Stomach (tissue), 9 donors: ENCODE results near the gene KPNB1. TPM values are rescaled to one million over a fixed set of nuclear protein-coding genes. Genes with fewer than 3 reads are reported as not detected.

Experiments
- DNase-seq, 2 donors: peaks; one replicate each; pipeline versions ENCODE4 v3.0.0 to v3.0.0-alpha.2; 2013 to 2019
- H3K27ac ChIP-seq, 5 donors: fragments of 200-600 bp in 4 of 5; sonication (generic) in 4 of 5; one replicate each; pipeline ENCODE4 v1.5.1; 2013 to 2019; ENCODE audit warnings: mild to moderate bottlenecking in 1 of 5, moderate library complexity in 1 of 5
- H3K27me3 ChIP-seq, 3 donors: fragments of 200-600 bp; sonication (generic); one replicate each; pipeline ENCODE4 v1.5.1; 2017 to 2019; ENCODE audit warnings: mixed run types in 1 of 3
- H3K36me3 ChIP-seq, 4 donors: fragments of 200-600 bp; sonication (generic); 1 replicate in 3 of 4; 2 replicates in 1 of 4; pipeline ENCODE4 v1.5.1; 2016 to 2019
- H3K4me1 ChIP-seq, 4 donors: fragments of 200-600 bp; sonication (generic); one replicate each; pipeline ENCODE4 v1.5.1; 2016 to 2019
- H3K4me3 ChIP-seq, 4 donors: fragments of 200-600 bp; sonication (generic) in 3 of 4; one replicate each; pipeline ENCODE4 v1.5.1; 2016 to 2019; ENCODE audit warnings: mild to moderate bottlenecking in 1 of 4
- H3K9me3 ChIP-seq, 4 donors: fragments of 200-600 bp; sonication (generic); one replicate each; pipeline ENCODE4 v1.5.1; 2016 to 2019
- CTCF ChIP-seq, 7 experiments: fragments of 450-650 bp in 4 of 7; fragments of 200-600 bp in 3 of 7; sonication (generic) in 3 of 7; IDR thresholded peaks; one replicate each; pipeline ENCODE4 v1.5.1; 2016 to 2019; ENCODE audit warnings: antibody characterized with exemption in 7 of 7, control low read depth in 2 of 7, mild to moderate bottlenecking in 1 of 7
- EP300 ChIP-seq: sonication (generic); formaldehyde crosslinking; IDR thresholded peaks from one replicate; pipeline ENCODE4 v1.6.1; 2017; ENCODE audit warnings: antibody characterized with exemption
- POLR2A ChIP-seq, 4 donors: fragments of 450-650 bp; IDR thresholded peaks; one replicate each; pipeline ENCODE4 v1.6.1; 2016; ENCODE audit warnings: antibody characterized with exemption in 4 of 4, control low read depth in 2 of 4, mild to moderate bottlenecking in 1 of 4, moderate library complexity in 1 of 4
- POLR2AphosphoS5 ChIP-seq, 3 donors: sonication (generic); formaldehyde crosslinking; IDR thresholded peaks; one replicate each; pipeline ENCODE4 v1.6.1; 2016; ENCODE audit warnings: antibody characterized with exemption in 3 of 3
- WGBS, 5 donors: extraction: QIAGEN DNeasy Blood & Tissue Kit in 3 of 5; methylation state at CpG; one replicate each; pipeline versions ENCODE4 v1.1.5 to v1.1.7; 2013 to 2018; 5-methylcytosine and 5-hydroxymethylcytosine counted together
- intact Hi-C: fragments of 100-400 bp; cut with DNase I; formaldehyde crosslinking; loops from one replicate; pipeline ENCODE4 v1.15.1; 2023; ENCODE audit warnings: low total_unique reads
- polyA plus RNA-seq, 3 donors: library from polyadenylated mRNA; stranded (reverse); fragments of 200-250 nt; gene quantifications; one replicate each; pipeline ENCODE4 v1.2.3, GENCODE V29; 2013
- total RNA-seq, 5 donors: library from RNA; depleted of rRNA; stranded (reverse); fragments of >200 nt; gene quantifications; one replicate each; pipeline versions ENCODE4 v1.1.0 to v1.2.3, GENCODE V29; 2014 to 2016
- donor health status: healthy with polysubstance abuse.
- donor health status: Bipolar disorder and iron deficiency.
- donor health status: healthy.

The KPNB1 gene
- total and polyA plus RNA-seq, 8 donors = 32.5 to 669 (median 155) TPM

- no peak for DNase-seq
- TF ChIP-seq CTCF (IDR thresholded peaks at IDR 0.05) = no peak
- TF ChIP-seq POLR2AphosphoS5 (IDR thresholded peaks at IDR 0.05) = no peak
- Histone ChIP-seq H3K36me3 (peaks cover 0 to 32% (median 23%) of the 10 kb centered on the region in 4 donors), H3K4me3 (no peak overlapping the region), H3K4me1 (peaks cover 7 to 16% (median 15%) of the 10 kb centered on the region in 4 donors), H3K27me3 (no peaks in the 10 kb centered on the region), H3K27ac (no peak overlapping the region), H3K9me3 (no peaks in the 10 kb centered on the region)
- intact Hi-C loops = no loop called here
- WGBS, 5 donors = 94 to 100% (median 100%) methylated on average over 1 of the region's 1 CpG
These were observed 15.7 kb upstream of the KPNB1 start for GRCh38 chr17:47633996-47634395.

GRCh38 chr17:47634870-47635269 lies 14.8 kb upstream of the KPNB1 start:
- WGBS, 5 donors = 93 to 99% (median 97%) methylated on average over 3 of the region's 3 CpGs
- intact Hi-C loops = no loop called here

GRCh38 chr17:47635734-47636133 lies 14.0 kb upstream of the KPNB1 start:
- Histone ChIP-seq H3K36me3 (peaks cover 0 to 32% (median 23%) of the 10 kb centered on the region in 4 donors), H3K9me3 (no peaks in the 10 kb centered on the region), H3K27ac (no peak overlapping the region), H3K4me1 (peaks cover 2 to 8% (median 7%) of the 10 kb centered on the region in 4 donors), H3K4me3 (no peak overlapping the region), H3K27me3 (no peaks in the 10 kb centered on the region)
- no peak for DNase-seq
- TF ChIP-seq POLR2A (IDR thresholded peaks at IDR 0.05) (no peak), POLR2AphosphoS5 (IDR thresholded peaks at IDR 0.05) (no peak), CTCF (IDR thresholded peaks at IDR 0.05) (no peak), EP300 (no peak)
- intact Hi-C loops = no loop called here
- 85 to 93% (median 91%) methylated on average over 3 of the region's 3 CpGs for WGBS, 5 donors

More at GRCh38 chr17:47634870-47635269, 14.8 kb upstream of the KPNB1 start:
- H3K9me3 ChIP-seq = no peaks in the 10 kb centered on the region
- H3K36me3 ChIP-seq = peaks cover 0 to 32% (median 23%) of the 10 kb centered on the region in 4 donors
- H3K4me1 ChIP-seq = peaks cover 7 to 16% (median 14%) of the 10 kb centered on the region in 4 donors
- H3K27ac ChIP-seq = no peak overlapping the region
- no peak for DNase-seq
- TF ChIP-seq POLR2AphosphoS5 (IDR thresholded peaks at IDR 0.05) (no peak), CTCF (IDR thresholded peaks at IDR 0.05) (no peak), POLR2A (IDR thresholded peaks at IDR 0.05) (no peak), EP300 (no peak)
- no peaks in the 10 kb centered on the region for H3K27me3 ChIP-seq
- no peak overlapping the region for H3K4me3 ChIP-seq

- WGBS, 5 donors = 65 to 85% (median 77%) methylated on average over 2 of the region's 2 CpGs
- Histone ChIP-seq H3K4me1 (peaks cover 0 to 1% (median under 1%) of the 10 kb centered on the region in 4 donors), H3K27ac (no peak overlapping the region), H3K27me3 (no peaks in the 10 kb centered on the region), H3K9me3 (no peaks in the 10 kb centered on the region), H3K36me3 (peaks cover 0 to 32% (median 23%) of the 10 kb centered on the region in 4 donors), H3K4me3 (no peak overlapping the region)
- DNase-seq = no peak
- TF ChIP-seq CTCF (IDR thresholded peaks at IDR 0.05) (no peak), POLR2A (IDR thresholded peaks at IDR 0.05) (no peak), EP300 (no peak), POLR2AphosphoS5 (IDR thresholded peaks at IDR 0.05) (no peak)
- intact Hi-C loops = no loop called here
These were observed 13.3 kb upstream of the KPNB1 start for GRCh38 chr17:47636273-47637030.
